GM19452 (cell line): ENCODE measurements around the gene COX8C.
"Not testable (repeated sequence)": the region's sequence is repeated elsewhere in the genome, so short reads cannot be mapped to it uniquely, and the experiment has no call there.

ENCODE experiments used
- ATAC-seq: cut with Tn5 transposase; IDR thresholded peaks from one replicate; pipeline ENCODE4 v1.9.1; 2021; ENCODE audit not compliant: unreplicated experiment

COX8C gene

DNA sequence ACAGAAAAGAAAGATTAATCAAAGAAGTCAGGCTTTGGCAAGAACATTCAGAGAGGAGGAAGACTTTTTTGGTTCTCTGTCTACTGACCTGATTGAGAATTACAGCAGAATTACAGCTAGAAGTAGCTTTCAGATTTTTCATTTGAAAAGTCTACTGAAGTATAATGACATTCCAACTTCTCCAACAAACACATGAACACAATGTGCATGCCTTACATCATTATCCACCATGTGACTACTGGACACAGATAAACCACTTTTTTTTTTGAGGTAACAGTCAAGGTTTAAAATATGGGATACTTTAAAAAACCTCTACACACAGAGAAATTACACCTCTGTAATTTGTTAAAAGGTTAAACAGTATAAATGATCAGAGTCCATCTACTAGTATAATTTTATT is 26.5 kb upstream of the COX8C start:
- ATAC-seq = no peak

DNA sequence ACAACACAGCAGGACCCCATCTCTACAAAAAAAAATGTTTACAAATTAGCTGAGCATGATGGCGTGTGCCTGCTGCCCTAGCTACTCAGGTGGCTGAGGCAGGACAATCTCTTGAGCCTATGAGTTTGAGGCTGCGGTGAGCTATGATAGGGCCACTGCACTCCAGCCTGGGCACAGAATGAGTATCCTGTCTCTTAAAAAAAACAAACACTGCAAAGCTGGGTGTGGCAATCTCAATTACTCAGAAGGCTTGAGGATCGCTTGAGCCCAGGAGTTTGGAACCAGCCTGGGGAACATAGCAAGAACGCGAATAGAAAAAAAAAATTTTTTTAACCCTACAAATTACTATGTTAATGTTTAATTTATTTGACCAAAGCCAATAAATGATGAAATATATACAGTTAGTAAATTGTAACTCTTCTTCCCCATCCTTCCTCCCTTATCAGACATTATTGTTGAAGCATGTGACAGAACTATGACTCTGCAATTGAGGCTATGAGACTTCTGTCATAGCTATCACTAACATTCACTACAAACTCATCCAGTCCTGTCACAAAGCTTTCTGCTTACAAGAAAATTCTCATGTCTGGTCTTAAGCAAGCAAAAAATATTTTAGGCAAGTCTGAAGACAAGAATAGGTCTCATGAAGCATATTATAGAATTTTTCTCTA is 23.9 kb upstream of the COX8C start:
- no peak for ATAC-seq

GRCh38 chr14:93323600-93324174 is 23.3 kb upstream of the COX8C start:
- no peak for ATAC-seq

DNA sequence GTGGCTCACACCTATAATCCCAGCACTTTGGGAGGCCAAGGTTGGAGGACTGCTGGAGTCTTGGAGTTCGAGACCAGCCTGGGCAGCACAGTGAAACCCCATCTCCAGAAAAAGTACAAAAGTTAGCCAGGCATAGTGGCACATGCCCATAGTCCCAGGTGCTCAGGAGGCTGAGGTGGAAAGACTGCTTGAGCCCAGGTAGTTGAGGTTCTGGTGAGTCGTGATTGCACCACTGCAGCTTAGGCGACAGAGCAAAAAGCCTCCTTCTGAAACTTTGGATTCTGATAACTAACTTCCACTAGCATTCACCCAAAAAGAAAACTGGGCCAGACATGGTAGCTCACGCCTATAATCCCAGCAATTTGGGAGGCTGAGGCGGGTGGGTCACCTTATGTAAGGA is 20.8 kb upstream of the COX8C start:
- no peak for ATAC-seq

DNA sequence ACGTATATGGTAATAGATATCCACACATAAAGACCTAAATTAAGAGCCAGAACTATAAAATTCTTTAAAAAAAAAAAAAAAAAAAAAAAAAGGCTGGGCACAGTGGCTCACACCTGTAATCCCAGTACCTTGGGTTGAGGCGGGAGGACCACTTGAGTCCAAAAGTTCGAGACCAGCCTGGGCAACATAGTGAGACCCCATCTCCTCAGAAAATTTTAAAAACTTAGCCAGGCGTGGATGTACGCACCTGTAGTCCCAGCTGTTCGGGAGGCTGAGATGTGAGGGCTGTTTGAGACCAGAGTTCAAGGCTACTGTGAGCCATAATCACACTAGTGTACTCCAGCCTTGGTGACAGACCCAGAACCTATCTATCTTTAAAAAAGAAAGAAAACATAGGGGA is 18.4 kb upstream of the COX8C start:
- no peak for ATAC-seq

GRCh38 chr14:93329965-93330608 is 16.9 kb upstream of the COX8C start:
- ATAC-seq = no peak

- ATAC-seq = no peak
Measured at GRCh38 chr14:93330609-93331000, 16.4 kb upstream of the COX8C start.

DNA sequence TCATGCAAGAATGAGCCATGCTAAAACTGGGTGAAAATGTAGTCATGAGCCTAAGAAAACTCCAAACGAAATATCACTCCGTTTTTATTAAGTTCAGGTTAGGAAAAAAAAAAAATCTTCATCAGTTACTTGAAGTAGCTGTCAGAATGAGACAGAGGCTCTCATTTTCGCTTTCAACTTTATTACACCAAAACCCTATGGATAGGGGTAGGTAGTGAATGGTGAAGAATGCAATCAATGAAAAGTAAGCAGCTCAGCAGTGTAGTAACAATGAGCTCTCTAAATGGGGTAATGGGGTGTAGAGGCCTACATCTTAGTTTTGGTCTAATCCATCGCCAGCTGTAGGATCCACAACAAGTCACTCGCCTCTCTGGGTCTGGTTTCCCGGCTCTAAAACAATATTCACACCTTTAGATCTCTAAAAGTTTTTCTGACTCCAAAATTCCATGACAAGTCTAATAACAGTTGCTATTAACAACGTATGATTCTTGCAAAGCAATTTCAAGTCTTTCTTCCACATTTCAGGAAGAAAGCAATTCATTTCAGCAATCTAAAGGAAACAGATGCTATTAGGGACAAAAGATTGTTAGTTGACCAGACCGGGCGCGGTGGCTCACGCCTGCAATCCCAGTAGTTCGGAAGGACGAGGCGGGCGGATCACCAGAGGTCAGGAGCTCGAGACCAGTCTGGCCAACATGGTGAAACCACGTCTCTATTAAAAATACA is 15.8 kb upstream of the COX8C start:
- ATAC-seq = no peak

DNA sequence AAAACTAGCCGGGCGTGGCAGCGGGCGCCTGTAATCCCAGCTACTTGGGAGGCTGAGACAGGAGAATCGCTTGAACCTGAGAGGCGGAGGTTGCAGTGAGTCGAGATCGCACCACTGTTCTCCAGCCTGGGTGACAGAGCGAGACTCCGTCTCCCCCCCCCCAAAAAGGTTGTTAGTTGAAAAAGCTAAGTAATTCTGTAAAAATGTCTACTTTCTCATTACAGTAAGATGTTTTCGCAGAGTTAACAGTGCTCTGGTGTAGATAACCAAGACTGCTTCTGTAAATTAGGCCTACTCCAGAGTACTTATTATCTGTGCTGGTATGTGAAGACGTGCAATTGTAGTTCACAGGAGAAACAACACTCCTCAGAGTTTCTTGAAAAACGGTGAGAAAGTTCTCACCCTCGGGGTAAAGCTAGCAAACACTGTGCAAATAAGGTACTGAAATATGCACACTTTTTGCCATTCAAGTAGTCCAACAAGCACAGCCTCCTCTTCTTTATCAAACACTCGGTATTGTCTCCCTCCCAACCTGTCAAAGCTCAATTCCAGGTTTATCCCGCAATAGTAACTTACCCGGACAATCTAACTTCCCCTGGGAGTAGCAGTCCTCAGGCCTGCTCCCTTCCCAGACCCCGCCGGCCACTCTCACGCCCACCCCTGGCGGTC is 15.1 kb upstream of the COX8C start:
- ATAC-seq = no peak

- peak; percentile 45 for ATAC-seq
Measured at GRCh38 chr14:93332397-93332852, 14.6 kb upstream of the COX8C start.

- peak; percentile 77 for ATAC-seq
Measured at GRCh38 chr14:93332853-93333630, 13.9 kb upstream of the COX8C start, which contains the start of gene BTBD7. Gene BTBD7, minus strand, starts transcription at chr14:93333036. Its CDS starts 36,985 bp downstream, at chr14:93296051.

- ATAC-seq = no peak
Measured at GRCh38 chr14:93333631-93334103, 13.3 kb upstream of the COX8C start.

DNA sequence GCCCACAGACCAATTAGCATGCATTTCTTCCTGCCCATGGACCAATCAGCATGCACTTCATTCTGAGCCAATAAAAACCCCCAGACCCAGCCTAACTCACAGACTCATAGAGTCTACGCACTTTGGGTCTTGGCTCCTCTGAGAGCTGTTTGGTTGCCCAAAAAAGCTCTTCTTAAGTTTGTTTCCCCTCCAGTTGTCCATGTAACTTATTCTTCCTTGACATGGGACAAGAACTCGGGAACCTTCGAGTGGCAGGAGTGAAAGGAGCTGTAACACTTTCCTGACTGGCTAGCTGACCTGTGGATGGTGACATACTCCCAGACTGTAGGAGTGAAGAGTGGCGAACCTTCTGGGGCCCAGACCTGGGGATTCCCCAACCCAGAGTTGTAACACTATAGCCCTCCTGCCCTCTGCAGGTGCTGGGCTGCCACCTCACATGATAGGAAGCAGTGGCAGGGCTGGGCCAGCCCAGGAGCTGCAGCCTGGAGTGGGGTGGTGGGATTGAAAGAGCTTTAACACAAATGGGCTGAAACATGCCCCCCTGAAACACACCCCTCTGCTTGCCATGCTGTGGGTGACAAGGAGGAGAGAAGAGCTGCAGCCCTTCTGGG is 9.7 kb upstream of the COX8C start:
- ATAC-seq = no peak

GRCh38 chr14:93337884-93338283 is 9.1 kb upstream of the COX8C start:
- no peak for ATAC-seq

DNA sequence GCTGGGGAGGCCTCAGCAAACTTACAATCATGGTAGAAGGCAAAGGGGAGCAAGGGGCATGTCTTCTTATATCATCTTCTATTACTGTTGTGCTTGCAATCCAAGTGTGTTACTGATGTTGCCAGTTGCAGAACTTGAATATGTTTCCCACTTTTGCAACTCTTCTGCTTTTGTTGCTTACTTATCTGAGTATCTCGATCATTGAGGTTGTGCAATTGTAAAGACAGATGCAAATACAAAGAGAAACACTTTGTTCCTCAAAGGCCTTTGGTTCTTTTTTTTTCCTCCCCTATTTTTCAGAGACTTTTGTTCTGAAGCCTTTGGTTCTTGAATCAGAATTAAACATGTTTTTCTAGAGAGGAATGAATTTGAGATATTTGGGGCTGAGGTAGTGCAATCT is 3.7 kb upstream of the COX8C start:
- no peak for ATAC-seq

- no peak for ATAC-seq
Measured at GRCh38 chr14:93343797-93344196, 3.2 kb upstream of the COX8C start.

- no peak for ATAC-seq
Measured at GRCh38 chr14:93347850-93348249, 868 bp downstream of the COX8C start.

- no peak for ATAC-seq
Measured at GRCh38 chr14:93348292-93348691, 1.3 kb downstream of the COX8C start.

GRCh38 chr14:93354873-93355272 is 7.9 kb downstream of the COX8C start:
- ATAC-seq = not testable (repeated sequence)
